Hepatocyte (in vitro differentiated cells): ENCODE results near the gene STPG4. TPM values are rescaled to one million over a fixed set of nuclear protein-coding genes. Genes with fewer than 3 reads are reported as not detected.

Experiments used
- DNase-seq: peaks from one replicate; pipeline ENCODE4 v3.0.0-alpha.2; 2016; ENCODE audit warnings: low spot score
- H2AFZ ChIP-seq: fragments of 200-600 bp; sonication (generic); 2 replicates; pipeline ENCODE4 v1.6.0; 2016; ENCODE audit warnings: antibody characterized with exemption, mild to moderate bottlenecking
- H3K27ac ChIP-seq: fragments of 200-600 bp; sonication (generic); 2 replicates; pipeline ENCODE4 v1.5.1; 2016; ENCODE audit warnings: mild to moderate bottlenecking
- H3K27me3 ChIP-seq: fragments of 200-600 bp; sonication (generic); 2 replicates; pipeline ENCODE4 v1.6.1; 2016
- H3K36me3 ChIP-seq: fragments of 200-600 bp; sonication (generic); replicated peaks from 2 replicates; pipeline ENCODE4 v1.5.1; 2016; ENCODE audit warnings: low read depth; ENCODE audit not compliant: insufficient read depth
- H3K4me1 ChIP-seq: fragments of 200-600 bp; sonication (generic); 2 replicates; pipeline ENCODE4 v1.5.1; 2016; ENCODE audit warnings: mild to moderate bottlenecking, moderate library complexity; ENCODE audit not compliant: insufficient read depth
- H3K4me2 ChIP-seq: fragments of 200-600 bp; sonication (generic); 2 replicates; pipeline ENCODE4 v1.6.0; 2016
- H3K4me3 ChIP-seq: fragments of 200-600 bp; sonication (generic); 2 replicates; pipeline ENCODE4 v1.5.1; 2016; ENCODE audit warnings: mild to moderate bottlenecking
- H3K79me2 ChIP-seq: fragments of 200-600 bp; sonication (generic); 2 replicates; pipeline ENCODE4 v1.6.0; 2017; ENCODE audit warnings: mild to moderate bottlenecking
- H3K9me2 ChIP-seq: fragments of 200-600 bp; sonication (generic); replicated peaks from 2 replicates; pipeline ENCODE4 v1.6.0; 2017; ENCODE audit warnings: mild to moderate bottlenecking; ENCODE audit not compliant: insufficient read depth
- H3K9me3 ChIP-seq: fragments of 200-600 bp; sonication (generic); 2 replicates; pipeline ENCODE4 v1.5.1; 2016; ENCODE audit warnings: low read depth, mild to moderate bottlenecking
- H4K20me1 ChIP-seq: fragments of 200-600 bp; sonication (generic); 2 replicates; pipeline ENCODE4 v1.6.0; 2016; ENCODE audit warnings: mild to moderate bottlenecking; ENCODE audit not compliant: insufficient read depth, poor library complexity, severe bottlenecking
- CTCF ChIP-seq: fragments of 200-600 bp; sonication (generic); IDR thresholded peaks from 2 replicates; pipeline ENCODE4 v1.5.1; 2016; ENCODE audit warnings: antibody characterized with exemption, mild to moderate bottlenecking; ENCODE audit not compliant: poor library complexity
- EZH2 ChIP-seq: fragments of 200-600 bp; sonication (generic); IDR thresholded peaks from 2 replicates; pipeline ENCODE4 v1.6.1; 2016; ENCODE audit warnings: antibody characterized with exemption, mild to moderate bottlenecking, borderline replicate concordance
- EZH2phosphoT487 ChIP-seq: fragments of 200-600 bp; sonication (generic); IDR thresholded peaks from one replicate; pipeline ENCODE4 v1.6.1; 2018; ENCODE audit warnings: antibody characterized with exemption, mild to moderate bottlenecking, low read depth, moderate library complexity; ENCODE audit not compliant: unreplicated experiment, severe bottlenecking
- WGBS: methylation state at CpG from one replicate; pipeline ENCODE4 v1.1.6; 2016; ENCODE audit warnings: low lambda C conversion rate; ENCODE audit errors: missing lambda C conversion rate; 5-methylcytosine and 5-hydroxymethylcytosine counted together
- polyA plus RNA-seq: library from polyadenylated mRNA; unstranded; fragments of >200 nt; fragmentation: Nextera tagmentation; extraction: Ambion mirVana; gene quantifications from 2 replicates; pipeline ENCODE4 v1.2.1, GENCODE V29; 2016
- total RNA-seq: library from RNA; depleted of rRNA; stranded (reverse); fragments of >200 nt; gene quantifications from 2 replicates; pipeline ENCODE4 v1.2.3, GENCODE V29; 2014

The STPG4 gene
- total and polyA plus RNA-seq, 2 experiments from 2014 or later = 0.19 TPM; not detected in 1

- Histone ChIP-seq H3K27me3 (no peaks in the 10 kb centered on the region), H3K4me3 (no peak overlapping the region), H3K4me2 (peak overlapping the region; percentile 17), H3K79me2 (no peaks in the 10 kb centered on the region), H3K36me3 (no peaks in the 10 kb centered on the region), H3K27ac (peak overlapping the region; percentile 89), H2AFZ (no peak overlapping the region), H3K4me1 (peaks cover 25% of the 10 kb centered on the region), H3K9me3 (no peaks in the 10 kb centered on the region), H3K9me2 (no peaks in the 10 kb centered on the region), H4K20me1 (no peaks in the 10 kb centered on the region)
- 86% methylated on average over 15 of the region's 17 CpGs for WGBS
- no peak for TF ChIP-seq EZH2
- no peak for TF ChIP-seq CTCF
- TF ChIP-seq EZH2phosphoT487 = no peak
- peak; percentile 58 for DNase-seq
Observed at GRCh38 chr2:47078541-47079482, 76.3 kb downstream of the STPG4 start.

GRCh38 chr2:47077442-47078117, 77.5 kb downstream of the STPG4 start:
- Histone ChIP-seq H3K79me2 (no peaks in the 10 kb centered on the region), H3K4me3 (no peak overlapping the region), H3K4me2 (no peak overlapping the region), H3K27ac (peak overlapping the region; percentile 89), H4K20me1 (no peaks in the 10 kb centered on the region), H2AFZ (no peak overlapping the region), H3K9me3 (no peaks in the 10 kb centered on the region), H3K9me2 (no peaks in the 10 kb centered on the region), H3K4me1 (peaks cover 25% of the 10 kb centered on the region), H3K36me3 (no peaks in the 10 kb centered on the region), H3K27me3 (no peaks in the 10 kb centered on the region)
- no peak for TF ChIP-seq EZH2
- no peak for TF ChIP-seq CTCF
- TF ChIP-seq EZH2phosphoT487 = no peak
- 82% methylated on average over 9 of the region's 9 CpGs for WGBS
- no peak for DNase-seq

GRCh38 chr2:47076586-47077441, 78.3 kb downstream of the STPG4 start:
- H3K4me2 ChIP-seq = no peak overlapping the region
- no peak overlapping the region for H2AFZ ChIP-seq
- H3K36me3 ChIP-seq = no peaks in the 10 kb centered on the region
- no peaks in the 10 kb centered on the region for H3K79me2 ChIP-seq
- H3K4me3 ChIP-seq = no peak overlapping the region
- H3K9me3 ChIP-seq = no peaks in the 10 kb centered on the region
- no peaks in the 10 kb centered on the region for H4K20me1 ChIP-seq
- no peaks in the 10 kb centered on the region for H3K9me2 ChIP-seq
- 49% methylated on average over 12 of the region's 12 CpGs for WGBS
- no peak for TF ChIP-seq EZH2
- TF ChIP-seq CTCF = no peak
- no peak for TF ChIP-seq EZH2phosphoT487
- H3K27me3 ChIP-seq = no peaks in the 10 kb centered on the region
- peak; percentile 79 for DNase-seq
- H3K4me1 ChIP-seq = peaks cover 25% of the 10 kb centered on the region
- H3K27ac ChIP-seq = peak overlapping the region; percentile 89
